GM12878 (cell line): ENCODE data around the gene DLK2. TPM values are rescaled to one million over a fixed set of nuclear protein-coding genes. Genes with fewer than 3 reads are reported as not detected.

Source experiments
- ATAC-seq: fragments of 200-7000 bp; cut with Tn5 transposase; 3 replicates; pipeline ENCODE4 v1.9.1; 2020; ENCODE audit warnings: mild to moderate bottlenecking, moderate library complexity
- BruUV-seq: library from RNA; stranded (reverse); fragments of 400-500 nt; replicated peaks from 2 replicates; lab custom pipeline; 2021; lab: Mats Ljungman, UMichigan
- CTCF ChIA-PET: fragments of 300-600 bp; sonication (Branson Sonifier 250); formaldehyde crosslinking; extraction: SDS; loops from one replicate; lab custom pipeline; 2021; ENCODE audit warnings: inconsistent platforms; lab: Yijun Ruan, JAX
- POLR2A ChIA-PET: fragments of 350-600 bp; formaldehyde crosslinking; extraction: SDS; loops from one replicate; lab custom pipeline; 2021; ENCODE audit warnings: inconsistent platforms; lab: Charles Lee
- RAD21 ChIA-PET: fragments of 300-600 bp; sonication (Branson Sonifier 250); formaldehyde crosslinking; loops from one replicate; lab custom pipeline; 2023; ENCODE audit warnings: antibody characterized with exemption; ENCODE audit not compliant: unreplicated experiment; lab: Charles Lee
- SMC1A ChIA-PET: fragments of 300-600 bp; sonication (Branson Sonifier 250); formaldehyde crosslinking; loops from one replicate; lab custom pipeline; 2023; ENCODE audit not compliant: unreplicated experiment, uncharacterized antibody; lab: Charles Lee
- DNase-seq: peaks from one replicate; pipeline ENCODE4 v3.0.0-alpha.2; 2011; ENCODE audit warnings: low read depth, low spot score
- FAIRE-seq: peaks from 3 replicates; lab custom pipeline; 2011; peaks lifted over from hg19 to GRCh38; lab: Jason Lieb, UNC
- H2AFZ ChIP-seq: 2 replicates; pipeline ENCODE4 v1.6.0; 2011; ENCODE audit warnings: low read depth, low read length, control low read depth; ENCODE audit not compliant: control insufficient read depth
- H3K27ac ChIP-seq: 2 replicates; pipeline ENCODE4 v1.5.1; 2011; ENCODE audit warnings: control low read depth; ENCODE audit not compliant: control insufficient read depth, insufficient read depth
- H3K27me3 ChIP-seq, 2 experiments: replicated peaks in 1 of 2; 2 replicates each; pipeline versions ENCODE4 v1.6.0 to v1.6.1; 2011; ENCODE audit warnings: low read length in 1 of 2; ENCODE audit not compliant: control insufficient read depth in 2 of 2, insufficient read depth in 2 of 2
- H3K36me3 ChIP-seq, 2 experiments: 2 replicates each; pipeline ENCODE4 v1.5.1; 2011; ENCODE audit warnings: low read length in 1 of 2; ENCODE audit not compliant: control insufficient read depth in 2 of 2, insufficient read depth in 2 of 2
- H3K4me1 ChIP-seq: 2 replicates; pipeline ENCODE4 v1.6.1; 2011; ENCODE audit warnings: mild to moderate bottlenecking, low read length, moderate library complexity, mixed read lengths; ENCODE audit not compliant: control insufficient read depth, insufficient read depth
- H3K4me2 ChIP-seq: 2 replicates; pipeline ENCODE4 v1.6.0; 2011; ENCODE audit warnings: control low read depth; ENCODE audit not compliant: control insufficient read depth, insufficient read depth
- H3K4me3 ChIP-seq: fragments of 200-600 bp; sonication (generic); 2 replicates; pipeline ENCODE4 v1.5.1; 2016
- H3K79me2 ChIP-seq: 2 replicates; pipeline ENCODE4 v1.6.0; 2011; ENCODE audit warnings: low read length; ENCODE audit not compliant: control insufficient read depth, insufficient read depth
- H3K9ac ChIP-seq: 2 replicates; pipeline ENCODE4 v1.8.0; 2011; ENCODE audit warnings: low read length, control low read depth, mixed read lengths; ENCODE audit not compliant: control insufficient read depth, insufficient read depth
- H3K9me3 ChIP-seq: replicated peaks from 3 replicates; pipeline ENCODE4 v1.5.1; 2011; ENCODE audit warnings: mild to moderate bottlenecking, low read length; ENCODE audit not compliant: control insufficient read depth, insufficient read depth
- H4K20me1 ChIP-seq: 2 replicates; pipeline ENCODE4 v1.6.0; 2011; ENCODE audit not compliant: control insufficient read depth, insufficient read depth
- CBFB ChIP-seq: IDR thresholded peaks from 2 replicates; pipeline ENCODE4 v1.6.1; 2016; ENCODE audit warnings: antibody characterized with exemption, low read depth
- IKZF1 ChIP-seq: fragments of 450-650 bp; conservative IDR thresholded peaks from 2 replicates; pipeline ENCODE4 v1.6.1; 2017; ENCODE audit warnings: antibody characterized with exemption, mild to moderate bottlenecking
- JUNB ChIP-seq: IDR thresholded peaks from 2 replicates; pipeline ENCODE4 v1.6.1; 2016; ENCODE audit warnings: antibody characterized with exemption, mild to moderate bottlenecking
- NFIC ChIP-seq: IDR thresholded peaks from 2 replicates; pipeline ENCODE4 v1.6.1; 2012; ENCODE audit warnings: low read depth, mild to moderate bottlenecking, inconsistent platforms, low read length, moderate library complexity
- NRF1 ChIP-seq: conservative IDR thresholded peaks from 2 replicates; pipeline ENCODE4 v1.6.1; 2011; ENCODE audit warnings: mild to moderate bottlenecking, low read depth, low read length, improper control_type of control experiment
- RBBP5 ChIP-seq: fragments of 200-600 bp; sonication (generic); conservative IDR thresholded peaks from 2 replicates; pipeline ENCODE4 v1.6.1; 2016
- SREBF2 ChIP-seq: IDR thresholded peaks from 2 replicates; pipeline ENCODE4 v1.6.1; 2012; ENCODE audit warnings: mild to moderate bottlenecking, low read length
- TCF12 ChIP-seq: IDR thresholded peaks from 2 replicates; pipeline ENCODE4 v1.6.1; 2011; ENCODE audit warnings: low read depth, mild to moderate bottlenecking, low read length
- WRNIP1 ChIP-seq: IDR thresholded peaks from 2 replicates; pipeline ENCODE4 v1.6.1; 2011; ENCODE audit warnings: low read depth, low read length, improper control_type of control experiment, borderline replicate concordance
- WGBS: methylation state at CpG from one replicate; pipeline ENCODE4 v1.1.6; 2016; ENCODE audit warnings: low lambda C conversion rate; ENCODE audit not compliant: insufficient replicate concordance, insufficient coverage; ENCODE audit errors: missing lambda C conversion rate; 5-methylcytosine and 5-hydroxymethylcytosine counted together
- in situ Hi-C: fragments of 300-500 bp; cut with MboI; formaldehyde crosslinking; loops from 9 replicates; pipeline ENCODE4 v1.14.3; 2018; ENCODE audit warnings: mixed read lengths
- intact Hi-C: fragments of 100-400 bp; cut with micrococcal nuclease; formaldehyde crosslinking; loops from one replicate; pipeline ENCODE4 v1.14.2; 2022; ENCODE audit not compliant: unreplicated experiment
- polyA plus RNA-seq, 11 experiments: library from polyadenylated mRNA; depleted of rRNA in 4 of 11; unstranded in 6 of 11; stranded (reverse) in 5 of 11; fragments of >200 nt; fragmentation: Nextera tagmentation in 4 of 11; fragmentation: Illumina TruSeq in 1 of 11; extraction: Ambion mirVana in 4 of 11; extraction: Trizol in 1 of 11; gene quantifications; 1 replicate in 1 of 11; 2 replicates in 10 of 11; pipeline versions ENCODE4 v1.2.1 to v1.2.3, GENCODE V29; 2011 to 2016; ENCODE audit warnings: inconsistent platforms in 2 of 11, missing spikeins in 2 of 11, low read depth in 1 of 11
- total RNA-seq, 4 experiments: library from RNA; depleted of rRNA in 3 of 4; stranded (reverse); fragments of >200 nt in 3 of 4; fragmentation: Illumina TruSeq in 1 of 4; extraction: Trizol in 1 of 4; gene quantifications; 2 replicates each; pipeline versions ENCODE4 v1.2.1 to v1.2.3, GENCODE V29; 2013 to 2021
- TF ChIP-seq, protein P1 (sequence below): fragments of 450-650 bp; IDR thresholded peaks from 2 replicates; pipeline ENCODE4 v1.6.1; 2017; ENCODE audit warnings: mild to moderate bottlenecking, moderate library complexity
- TF ChIP-seq, protein P2 (sequence below): fragments of 450-650 bp; formaldehyde crosslinking; IDR thresholded peaks from 2 replicates; pipeline ENCODE4 v1.5.0; 2022; ENCODE audit warnings: mild to moderate bottlenecking, missing genetic modification characterization

DLK2 gene
- total and polyA plus RNA-seq, 10 of the 15 experiments (the other 5 are each of a cell fraction or from before 2014, with no cell fraction given) = 0.03 to 0.55 (median 0.38) TPM; not detected in 4

DNA sequence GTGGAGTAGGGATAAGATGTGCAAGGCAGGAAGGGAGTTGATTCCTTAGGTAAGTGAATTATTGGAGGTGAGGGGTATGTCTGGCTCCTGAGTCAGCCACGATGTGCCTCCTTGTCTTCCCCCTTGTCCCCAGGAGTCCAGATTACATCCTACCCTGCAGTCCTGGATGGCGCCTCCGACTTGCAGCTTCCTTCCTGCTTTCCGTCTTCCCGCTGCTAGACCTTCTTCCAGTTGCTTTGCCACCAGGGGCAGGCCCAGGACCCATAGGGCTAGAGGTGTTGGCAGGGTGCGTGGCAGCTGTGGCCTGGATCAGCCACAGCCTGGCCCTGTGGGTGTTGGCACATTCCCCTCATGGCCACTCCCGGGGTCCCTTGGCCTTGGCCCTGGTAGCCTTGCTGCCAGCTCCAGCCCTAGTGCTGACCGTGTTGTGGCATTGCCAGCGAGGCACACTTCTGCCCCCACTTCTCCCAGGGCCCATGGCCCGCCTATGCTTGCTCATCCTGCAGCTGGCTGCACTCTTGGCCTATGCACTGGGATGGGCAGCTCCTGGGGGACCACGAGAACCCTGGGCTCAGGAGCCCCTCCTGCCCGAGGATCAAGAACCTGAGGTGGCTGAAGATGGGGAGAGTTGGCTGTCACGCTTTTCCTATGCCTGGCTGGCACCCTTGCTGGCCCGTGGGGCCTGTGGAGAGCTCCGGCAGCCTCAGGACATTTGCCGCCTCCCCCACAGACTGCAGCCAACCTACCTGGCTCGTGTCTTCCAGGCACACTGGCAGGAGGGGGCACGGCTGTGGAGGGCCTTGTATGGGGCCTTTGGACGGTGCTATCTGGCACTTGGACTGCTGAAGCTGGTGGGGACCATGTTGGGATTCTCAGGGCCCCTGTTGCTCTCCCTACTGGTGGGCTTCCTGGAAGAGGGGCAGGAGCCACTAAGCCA lies 23.1 kb downstream of the DLK2 start:
- no peak for FAIRE-seq
- peaks cover 22% of the 10 kb centered on the region for H3K79me2 ChIP-seq

More for the DNA sequence above, 23.1 kb downstream of the DLK2 start:
- RAD21 ChIA-PET = no interaction called here
- DNase-seq (no peak), ATAC-seq (no peak)
- TF ChIP-seq SREBF2 = no peak
- TF ChIP-seq, protein P1, sequence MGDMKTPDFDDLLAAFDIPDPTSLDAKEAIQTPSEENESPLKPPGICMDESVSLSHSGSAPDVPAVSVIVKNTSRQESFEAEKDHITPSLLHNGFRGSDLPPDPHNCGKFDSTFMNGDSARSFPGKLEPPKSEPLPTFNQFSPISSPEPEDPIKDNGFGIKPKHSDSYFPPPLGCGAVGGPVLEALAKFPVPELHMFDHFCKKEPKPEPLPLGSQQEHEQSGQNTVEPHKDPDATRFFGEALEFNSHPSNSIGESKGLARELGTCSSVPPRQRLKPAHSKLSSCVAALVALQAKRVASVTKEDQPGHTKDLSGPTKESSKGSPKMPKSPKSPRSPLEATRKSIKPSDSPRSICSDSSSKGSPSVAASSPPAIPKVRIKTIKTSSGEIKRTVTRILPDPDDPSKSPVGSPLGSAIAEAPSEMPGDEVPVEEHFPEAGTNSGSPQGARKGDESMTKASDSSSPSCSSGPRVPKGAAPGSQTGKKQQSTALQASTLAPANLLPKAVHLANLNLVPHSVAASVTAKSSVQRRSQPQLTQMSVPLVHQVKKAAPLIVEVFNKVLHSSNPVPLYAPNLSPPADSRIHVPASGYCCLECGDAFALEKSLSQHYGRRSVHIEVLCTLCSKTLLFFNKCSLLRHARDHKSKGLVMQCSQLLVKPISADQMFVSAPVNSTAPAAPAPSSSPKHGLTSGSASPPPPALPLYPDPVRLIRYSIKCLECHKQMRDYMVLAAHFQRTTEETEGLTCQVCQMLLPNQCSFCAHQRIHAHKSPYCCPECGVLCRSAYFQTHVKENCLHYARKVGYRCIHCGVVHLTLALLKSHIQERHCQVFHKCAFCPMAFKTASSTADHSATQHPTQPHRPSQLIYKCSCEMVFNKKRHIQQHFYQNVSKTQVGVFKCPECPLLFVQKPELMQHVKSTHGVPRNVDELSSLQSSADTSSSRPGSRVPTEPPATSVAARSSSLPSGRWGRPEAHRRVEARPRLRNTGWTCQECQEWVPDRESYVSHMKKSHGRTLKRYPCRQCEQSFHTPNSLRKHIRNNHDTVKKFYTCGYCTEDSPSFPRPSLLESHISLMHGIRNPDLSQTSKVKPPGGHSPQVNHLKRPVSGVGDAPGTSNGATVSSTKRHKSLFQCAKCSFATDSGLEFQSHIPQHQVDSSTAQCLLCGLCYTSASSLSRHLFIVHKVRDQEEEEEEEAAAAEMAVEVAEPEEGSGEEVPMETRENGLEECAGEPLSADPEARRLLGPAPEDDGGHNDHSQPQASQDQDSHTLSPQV = no peak
- TF ChIP-seq NFIC = no peak
- no peak for TF ChIP-seq JUNB
- TF ChIP-seq TCF12 = no peak
- TF ChIP-seq NRF1 = no peak
- no peak for TF ChIP-seq WRNIP1
- TF ChIP-seq RBBP5 = no peak
- TF ChIP-seq CBFB = no peak
- TF ChIP-seq, protein P2, sequence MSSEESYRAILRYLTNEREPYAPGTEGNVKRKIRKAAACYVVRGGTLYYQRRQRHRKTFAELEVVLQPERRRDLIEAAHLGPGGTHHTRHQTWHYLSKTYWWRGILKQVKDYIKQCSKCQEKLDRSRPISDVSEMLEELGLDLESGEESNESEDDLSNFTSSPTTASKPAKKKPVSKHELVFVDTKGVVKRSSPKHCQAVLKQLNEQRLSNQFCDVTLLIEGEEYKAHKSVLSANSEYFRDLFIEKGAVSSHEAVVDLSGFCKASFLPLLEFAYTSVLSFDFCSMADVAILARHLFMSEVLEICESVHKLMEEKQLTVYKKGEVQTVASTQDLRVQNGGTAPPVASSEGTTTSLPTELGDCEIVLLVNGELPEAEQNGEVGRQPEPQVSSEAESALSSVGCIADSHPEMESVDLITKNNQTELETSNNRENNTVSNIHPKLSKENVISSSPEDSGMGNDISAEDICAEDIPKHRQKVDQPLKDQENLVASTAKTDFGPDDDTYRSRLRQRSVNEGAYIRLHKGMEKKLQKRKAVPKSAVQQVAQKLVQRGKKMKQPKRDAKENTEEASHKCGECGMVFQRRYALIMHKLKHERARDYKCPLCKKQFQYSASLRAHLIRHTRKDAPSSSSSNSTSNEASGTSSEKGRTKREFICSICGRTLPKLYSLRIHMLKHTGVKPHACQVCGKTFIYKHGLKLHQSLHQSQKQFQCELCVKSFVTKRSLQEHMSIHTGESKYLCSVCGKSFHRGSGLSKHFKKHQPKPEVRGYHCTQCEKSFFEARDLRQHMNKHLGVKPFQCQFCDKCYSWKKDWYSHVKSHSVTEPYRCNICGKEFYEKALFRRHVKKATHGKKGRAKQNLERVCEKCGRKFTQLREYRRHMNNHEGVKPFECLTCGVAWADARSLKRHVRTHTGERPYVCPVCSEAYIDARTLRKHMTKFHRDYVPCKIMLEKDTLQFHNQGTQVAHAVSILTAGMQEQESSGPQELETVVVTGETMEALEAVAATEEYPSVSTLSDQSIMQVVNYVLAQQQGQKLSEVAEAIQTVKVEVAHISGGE (CRISPR knock-in tag) = no peak
- no peak for TF ChIP-seq IKZF1
- TF ChIP-seq, all 136 proteins: peak for 0
- in situ Hi-C loops (no loop called here), intact Hi-C loops (no loop called here)
- no peaks in the 10 kb centered on the region; the same call in 1 of the 2 replicates for H4K20me1 ChIP-seq
- no peak overlapping the region for H3K9ac ChIP-seq
- H3K4me1 ChIP-seq = peaks cover 6% of the 10 kb centered on the region
- peaks cover 3 to 7% of the 10 kb centered on the region in 2 experiments; a peak in 3 of 4 replicates for H3K36me3 ChIP-seq
- 92% methylated on average over 19 of the region's 19 CpGs for WGBS
- POLR2A ChIA-PET = no interaction called here
- H3K27ac ChIP-seq = no peak overlapping the region
- H3K27me3 ChIP-seq = no peaks in the 10 kb centered on the region
- BruUV-seq = no TSS peak
- H3K4me3 ChIP-seq = no peak overlapping the region
- SMC1A ChIA-PET = interaction anchor here (1.4 kb wide), 1 partner anchor 75 kb away, joined by 3 read pairs; no protein-coding TSS in a partner anchor
- CTCF ChIA-PET = interaction anchor here (1.0 kb wide), 2 partner anchors 60 to 74 kb away, joined by 3 read pairs; no protein-coding TSS in a partner anchor
- H2AFZ ChIP-seq = no peak overlapping the region
- no peak overlapping the region for H3K4me2 ChIP-seq
- H3K9me3 ChIP-seq = no peaks in the 10 kb centered on the region
